Esophagus muscularis mucosa (tissue), 4 donors: ENCODE results near the gene KLK13. TPM values are rescaled to one million over a fixed set of nuclear protein-coding genes. Genes with fewer than 3 reads are reported as not detected.

Source experiments
- DNase-seq: peaks from one replicate; pipeline ENCODE4 v3.0.0-alpha.2; 2017; ENCODE audit errors: extremely low spot score
- H3K27ac ChIP-seq, 4 donors: fragments of 200-600 bp; sonication (generic); replicated peaks in 1 of 4; 1 replicate in 3 of 4; 2 replicates in 1 of 4; pipeline ENCODE4 v1.5.1; 2016 to 2019; ENCODE audit warnings: mild to moderate bottlenecking in 1 of 4
- H3K27me3 ChIP-seq, 4 donors: fragments of 200-600 bp; sonication (generic); one replicate each; pipeline versions ENCODE4 v1.5.1 to v1.6.0; 2016 to 2019
- H3K36me3 ChIP-seq, 4 donors: fragments of 200-600 bp; sonication (generic); one replicate each; pipeline ENCODE4 v1.5.1; 2016 to 2019
- H3K4me1 ChIP-seq, 4 donors: fragments of 200-600 bp; sonication (generic); one replicate each; pipeline ENCODE4 v1.5.1; 2016 to 2019
- H3K4me3 ChIP-seq, 4 donors: fragments of 200-600 bp; sonication (generic); 1 replicate in 2 of 4; 2 replicates in 2 of 4; pipeline ENCODE4 v1.5.1; 2016 to 2019; ENCODE audit warnings: mild to moderate bottlenecking in 4 of 4, moderate library complexity in 1 of 4
- H3K9me3 ChIP-seq, 4 donors: fragments of 200-600 bp; sonication (generic); 1 replicate in 3 of 4; 2 replicates in 1 of 4; pipeline ENCODE4 v1.5.1; 2016 to 2019
- CTCF ChIP-seq, 3 experiments: fragments of 200-600 bp in 2 of 3; fragments of 450-650 bp in 1 of 3; sonication (generic) in 2 of 3; IDR thresholded peaks; one replicate each; pipeline ENCODE4 v1.5.1; 2017 to 2019; ENCODE audit warnings: antibody characterized with exemption in 3 of 3, mild to moderate bottlenecking in 2 of 3, moderate library complexity in 1 of 3
- EP300 ChIP-seq: sonication (generic); formaldehyde crosslinking; IDR thresholded peaks from one replicate; pipeline ENCODE4 v1.6.1; 2017; ENCODE audit warnings: antibody characterized with exemption
- POLR2A ChIP-seq: fragments of 450-650 bp; IDR thresholded peaks from one replicate; pipeline ENCODE4 v1.6.1; 2017; ENCODE audit warnings: antibody characterized with exemption, moderate library complexity, mild to moderate bottlenecking, low read depth
- POLR2AphosphoS5 ChIP-seq, 2 donors: sonication (generic); formaldehyde crosslinking; IDR thresholded peaks; one replicate each; pipeline ENCODE4 v1.6.1; 2017; ENCODE audit warnings: antibody characterized with exemption in 2 of 2
- WGBS: methylation state at CpG from one replicate; pipeline ENCODE4 v1.1.5; 2018; 5-methylcytosine and 5-hydroxymethylcytosine counted together
- intact Hi-C: fragments of 100-400 bp; cut with DNase I; formaldehyde crosslinking; loops from one replicate; pipeline ENCODE4 v1.15.1; 2023
- total RNA-seq, 4 donors: library from RNA; depleted of rRNA; stranded (reverse); fragments of >200 nt; gene quantifications; one replicate each; pipeline versions ENCODE4 v1.1.0 to v1.2.1, GENCODE V29; 2016

The KLK13 gene
- total RNA-seq, 4 donors from 2014 or later, result not detected

GRCh38 chr19:51007488-51007887 is 57.4 kb downstream of the KLK13 start:
- no peaks in the 10 kb centered on the region for H3K9me3 ChIP-seq
- no peaks in the 10 kb centered on the region for H3K4me1 ChIP-seq
- no peaks in the 10 kb centered on the region for H3K36me3 ChIP-seq
- peaks cover 0 to 83% (median 4%) of the 10 kb centered on the region in 4 donors for H3K27me3 ChIP-seq
- intact Hi-C loops, result no loop called here
- DNase-seq, result no peak
- no peak overlapping the region for H3K27ac ChIP-seq
- no peak for TF ChIP-seq CTCF (IDR thresholded peaks at IDR 0.05)
- TF ChIP-seq POLR2AphosphoS5 (IDR thresholded peaks at IDR 0.05), result no peak
- no peak for TF ChIP-seq EP300
- TF ChIP-seq POLR2A, result no peak
- no peak overlapping the region for H3K4me3 ChIP-seq
- WGBS, result 63% methylated on average over 3 of the region's 3 CpGs

GRCh38 chr19:51006406-51006805 is 58.5 kb downstream of the KLK13 start:
- Histone ChIP-seq H3K27me3 (peaks cover 0 to 85% (median 10%) of the 10 kb centered on the region in 4 donors), H3K36me3 (no peaks in the 10 kb centered on the region), H3K9me3 (no peaks in the 10 kb centered on the region), H3K4me1 (no peaks in the 10 kb centered on the region), H3K4me3 (no peak overlapping the region), H3K27ac (no peak overlapping the region)
- DNase-seq, result no peak
- 62% methylated on average over 4 of the region's 8 CpGs for WGBS
- intact Hi-C loops, result no loop called here
- no peak for TF ChIP-seq CTCF (IDR thresholded peaks at IDR 0.05)
- TF ChIP-seq EP300, result no peak

Other genes with a start within 250 kb of the KLK13 start
- gene KLK1, start 241.3 kb downstream of the KLK13 start, total RNA-seq, result not detected
- not detected for gene KLK15, start 231.5 kb downstream of the KLK13 start, total RNA-seq
- not detected for gene KLK3, start 210.2 kb downstream of the KLK13 start, total RNA-seq
- gene KLK2, start 191.7 kb downstream of the KLK13 start, total RNA-seq, result not detected
- gene KLK4, start 153.7 kb downstream of the KLK13 start, total RNA-seq, result not detected
- not detected for gene KLK5, start 112.1 kb downstream of the KLK13 start, total RNA-seq
- not detected for gene KLK6, start 95.5 kb downstream of the KLK13 start, total RNA-seq
- under 1 TPM in 2 of 4 donors, not detected in 2; 0.32 to 0.33 TPM for gene KLK7, start 81.2 kb downstream of the KLK13 start, total RNA-seq
- gene KLK8, start 63.5 kb downstream of the KLK13 start, total RNA-seq, result not detected
- not detected for gene KLK10, start 45.4 kb downstream of the KLK13 start, total RNA-seq
- gene KLK11, start 38.5 kb downstream of the KLK13 start, total RNA-seq, result not detected
- not detected for gene KLK12, start 30.1 kb downstream of the KLK13 start, total RNA-seq
- under 1 TPM in 1 of 4 donors, not detected in 3; 0.52 TPM for gene KLK14, start 17.8 kb upstream of the KLK13 start, total RNA-seq
- 10 to 100 TPM in 3 of 4 donors, 1 to 10 TPM in 1; 7.1 to 18.9 (median 13.7) TPM for gene CTU1, start 43.3 kb upstream of the KLK13 start, total RNA-seq
- 1 to 10 TPM; 2.0 to 9.4 (median 3.5) TPM for gene SIGLEC9, start 59.8 kb upstream of the KLK13 start, total RNA-seq
- gene SIGLEC7, start 77.2 kb upstream of the KLK13 start, total RNA-seq, result 1 to 10 TPM in 1 of 4 donors, under 1 TPM in 2, not detected in 1; 0.19 to 2.2 (median 0.92) TPM
- 1 to 10 TPM; 3.0 to 9.9 (median 5.5) TPM for gene CD33, start 160.0 kb upstream of the KLK13 start, total RNA-seq
- not detected for gene SIGLECL1, start 186.0 kb upstream of the KLK13 start, total RNA-seq
- gene IGLON5, start 246.6 kb upstream of the KLK13 start, total RNA-seq, result under 1 TPM in 1 of 4 donors, not detected in 3; 0.17 TPM